ENCODE results near the gene RPLP1.

RPLP1 gene

DNA sequence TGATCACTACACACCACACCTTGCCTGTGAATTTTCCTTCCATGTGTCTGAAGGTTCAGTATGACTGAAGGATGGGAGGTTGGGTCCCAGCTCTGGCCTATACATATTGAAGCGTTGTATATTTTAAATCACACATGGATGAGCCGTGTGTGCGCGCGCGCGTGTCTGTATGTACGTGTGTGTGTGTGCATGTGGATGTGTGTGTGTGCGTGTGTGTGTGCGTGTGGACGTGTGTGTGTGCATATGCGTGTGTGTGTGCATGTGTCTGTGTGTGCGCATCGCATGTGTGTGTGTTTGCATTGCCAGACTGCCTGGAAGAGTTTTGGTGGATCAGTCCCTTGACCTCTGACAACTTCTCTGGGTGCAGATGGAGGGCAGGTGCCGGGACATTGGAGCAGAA, 45.7 kb downstream of the RPLP1 start:
- no peak for DNase-seq (ENCODE audit: low read depth)

DNA sequence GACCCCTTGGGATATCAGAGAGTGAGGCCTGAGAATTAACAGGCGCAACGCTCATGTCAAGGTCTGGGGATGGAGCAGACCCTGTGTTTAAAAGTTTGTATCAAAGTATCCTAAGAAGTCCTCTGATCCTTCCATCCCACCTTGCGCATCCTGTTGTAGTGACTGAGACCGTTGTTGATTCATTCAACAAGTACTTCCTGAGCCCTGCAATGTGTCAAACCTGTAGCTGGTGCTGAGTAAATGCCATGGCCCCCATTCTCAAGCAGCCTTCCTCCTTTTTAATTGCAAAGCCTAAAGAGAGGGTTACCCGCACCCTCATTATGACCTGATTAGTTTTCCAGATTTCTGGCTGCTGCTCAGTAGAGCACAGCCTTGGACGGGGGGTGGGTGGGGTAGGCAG, 46.4 kb downstream of the RPLP1 start:
- no peak for DNase-seq (ENCODE audit: low read depth)

DNA sequence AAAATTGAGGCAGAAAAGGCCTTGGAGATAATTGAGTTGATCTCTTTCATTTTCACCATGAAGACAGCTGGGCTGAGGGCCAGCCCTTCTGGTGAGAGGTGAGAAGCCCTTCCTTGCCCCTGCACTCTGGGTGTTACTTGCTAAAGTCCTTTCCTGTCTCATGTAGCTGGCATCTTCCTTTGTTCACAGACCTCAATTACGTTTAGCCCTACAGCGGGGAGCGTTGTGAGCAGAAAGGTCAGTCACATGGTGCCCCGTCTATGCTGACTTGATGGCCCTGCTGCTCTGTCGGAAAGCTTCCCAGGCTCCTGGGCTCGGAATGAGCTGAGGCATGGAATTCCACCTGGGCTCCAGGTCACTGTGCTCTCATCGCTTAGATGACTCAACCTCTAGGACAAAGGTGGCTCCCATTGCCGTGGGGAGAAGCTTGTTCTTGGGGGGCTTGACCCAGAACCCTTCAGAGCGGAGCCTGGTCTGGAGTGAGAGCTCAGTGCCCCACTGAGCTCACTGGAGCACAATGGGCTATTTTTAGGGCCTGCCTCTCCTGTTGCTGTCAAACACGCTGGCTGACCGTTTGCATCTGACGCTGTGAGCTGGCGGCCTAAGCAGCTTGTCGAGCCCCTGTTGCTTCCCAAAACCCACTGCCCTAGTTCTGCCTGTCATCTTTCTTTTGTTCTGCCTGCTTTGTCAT, 47.0 kb downstream of the RPLP1 start:
- DNase-seq (ENCODE audit: low read depth) = no peak

DNA sequence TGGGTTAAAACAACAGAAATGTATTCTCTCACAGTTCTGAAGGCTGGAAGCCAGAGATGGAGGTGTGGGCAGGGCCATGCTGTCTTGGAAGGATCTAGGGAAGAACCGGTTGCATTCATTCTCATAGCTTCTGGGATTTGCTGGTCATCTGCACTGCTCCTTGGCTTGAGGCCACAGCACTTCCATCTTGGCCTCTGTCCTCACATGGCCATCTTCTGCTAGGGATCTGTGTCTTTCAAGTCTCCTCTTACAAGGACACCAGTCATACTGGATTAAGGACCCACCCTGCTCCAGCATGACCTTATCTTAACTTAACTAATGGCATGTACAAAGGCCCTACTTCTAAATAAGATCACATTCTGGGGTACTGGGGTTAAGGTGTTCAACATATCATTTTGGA, 47.7 kb downstream of the RPLP1 start:
- DNase-seq (ENCODE audit: low read depth) = no peak

DNA sequence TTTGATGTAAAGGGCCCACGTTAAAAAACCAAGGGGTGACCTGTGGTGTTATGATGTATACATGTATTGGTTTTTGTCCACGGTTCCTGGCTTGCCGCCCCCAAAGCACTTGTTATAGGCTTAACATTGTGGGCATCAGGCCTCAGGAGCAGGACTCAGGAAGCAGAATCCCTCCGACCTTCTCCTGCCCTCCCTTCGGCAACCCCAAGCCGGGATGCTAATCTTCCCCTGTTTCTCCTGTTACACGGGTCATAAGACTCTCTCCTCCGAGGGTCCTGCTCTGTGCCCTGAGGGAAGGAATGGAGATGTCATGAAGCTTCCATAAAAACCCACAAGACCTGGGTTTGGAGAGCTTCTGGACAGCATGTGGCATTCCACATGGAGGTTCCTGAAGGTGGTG, 48.8 kb downstream of the RPLP1 start:
- DNase-seq (ENCODE audit: low read depth) = no peak

DNA sequence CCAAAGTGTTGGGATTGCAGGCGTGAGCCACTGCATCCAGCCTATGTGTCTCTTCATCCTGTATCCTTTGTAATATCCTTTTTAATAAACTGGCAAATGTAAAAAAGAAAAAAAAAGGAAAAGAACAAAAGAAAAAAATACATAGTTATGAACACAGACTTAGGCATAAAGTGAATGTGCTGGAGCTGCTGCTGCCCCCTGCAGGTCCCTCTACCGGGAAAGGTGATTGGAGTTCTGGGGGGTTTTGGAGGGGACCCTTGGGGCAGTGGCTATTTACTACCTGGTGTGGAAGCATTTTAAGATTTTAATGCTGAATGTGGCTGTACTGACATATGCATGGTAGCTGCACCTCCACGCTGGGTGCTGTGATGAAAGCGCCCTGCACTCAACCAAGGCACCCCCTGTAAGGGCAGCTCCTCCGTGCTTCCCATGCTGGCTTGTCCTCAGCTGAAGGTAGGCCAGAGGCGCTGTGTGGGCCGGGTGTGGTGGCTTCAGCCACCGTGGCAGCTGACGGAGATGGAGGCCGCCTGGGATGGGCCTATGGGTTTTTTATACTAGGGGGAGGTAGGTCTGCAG, 49.9 kb downstream of the RPLP1 start:
- no peak for DNase-seq (ENCODE audit: low read depth)

DNA sequence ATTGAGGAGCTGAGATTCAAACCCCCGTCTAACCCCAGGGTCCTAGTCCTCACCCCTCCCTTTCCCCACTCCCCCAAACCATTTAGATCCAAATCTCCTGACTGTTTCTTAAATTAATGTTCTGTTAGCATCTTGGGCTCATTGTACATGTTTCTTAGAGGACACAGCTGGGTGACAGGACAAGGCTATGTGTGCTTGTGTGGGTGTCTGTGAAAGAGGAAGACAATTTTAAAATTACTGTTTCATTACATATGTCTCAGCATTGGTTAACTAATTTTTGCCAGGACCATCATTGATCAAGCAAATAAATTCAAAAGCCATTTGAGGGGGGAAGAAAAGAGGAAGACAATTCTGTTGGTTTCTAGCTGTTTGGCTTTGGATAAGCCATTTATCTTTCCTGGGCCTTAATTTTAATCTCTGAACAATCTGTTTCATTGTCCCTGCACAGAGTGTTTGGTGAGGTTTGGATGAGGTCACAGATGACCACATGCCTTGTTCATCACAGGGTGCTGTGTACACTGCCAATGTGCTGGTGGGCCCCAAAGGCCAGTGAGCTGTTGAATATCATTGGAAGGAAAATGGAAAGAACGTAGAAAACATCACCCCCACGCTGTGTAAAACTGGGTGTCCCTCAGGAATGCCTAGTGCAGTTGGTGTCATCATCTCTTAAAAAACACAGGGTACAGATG, 51.9 kb downstream of the RPLP1 start:
- no peak for DNase-seq (ENCODE audit: low read depth)
